HEK293 (cell line): ENCODE data around the gene GLIS1.

Source experiments
- CTCF ChIA-PET: fragments of 350-600 bp; formaldehyde crosslinking; extraction: SDS; loops from one replicate; lab custom pipeline; 2021; ENCODE audit warnings: antibody characterized with exemption; lab: Yijun Ruan, JAX
- POLR2A ChIA-PET: fragments of 300-600 bp; formaldehyde crosslinking; extraction: SDS; loops from one replicate; lab custom pipeline; 2020; ENCODE audit warnings: antibody characterized with exemption, inconsistent platforms; lab: Yijun Ruan, JAX
- H3K27ac ChIP-seq: fragments of 200-500 bp; sonication (Bioruptor generic); 2 replicates; pipeline ENCODE4 v1.5.1; 2014; ENCODE audit warnings: low read depth, low read length, control low read depth, inconsistent platforms; ENCODE audit errors: extremely low read depth
- H3K36me3 ChIP-seq, 2 experiments: fragments of 200-500 bp in 1 of 2; sonication (Bioruptor generic) in 1 of 2; 1 replicate in 1 of 2; 2 replicates in 1 of 2; pipeline ENCODE4 v1.5.1; 2014 to 2017; ENCODE audit warnings: inconsistent platforms in 2 of 2, low read length in 2 of 2; ENCODE audit not compliant: control insufficient read depth in 2 of 2, insufficient read depth in 1 of 2
- H3K4me1 ChIP-seq: fragments of 200-500 bp; sonication (Bioruptor generic); 2 replicates; pipeline ENCODE4 v1.5.1; 2014; ENCODE audit warnings: mild to moderate bottlenecking, low read length, inconsistent platforms; ENCODE audit not compliant: control insufficient read depth, insufficient read depth
- H3K4me3 ChIP-seq: 2 replicates; pipeline ENCODE4 v1.5.1; 2011; ENCODE audit warnings: low read depth, mild to moderate bottlenecking, control low read depth, low read length, moderate library complexity
- H3K9me3 ChIP-seq: fragments of 200-500 bp; sonication (Bioruptor generic); 2 replicates; pipeline ENCODE4 v1.5.1; 2014; ENCODE audit warnings: low read depth, low read length, inconsistent platforms; ENCODE audit not compliant: control insufficient read depth, insufficient read depth
- ATF2 ChIP-seq: fragments of 450-650 bp; formaldehyde crosslinking; IDR thresholded peaks from 2 replicates; pipeline ENCODE4 v1.5.1; 2016; ENCODE audit warnings: missing biosample characterization, missing genetic modification characterization, low read depth
- BCL11A ChIP-seq: fragments of 450-650 bp; formaldehyde crosslinking; IDR thresholded peaks from 2 replicates; pipeline ENCODE4 v1.5.1; 2016; ENCODE audit warnings: low read depth, missing biosample characterization, missing genetic modification characterization
- ELK4 ChIP-seq: IDR thresholded peaks from 2 replicates; pipeline ENCODE4 v1.6.1; 2011; ENCODE audit warnings: mild to moderate bottlenecking, low read depth, low read length, borderline replicate concordance
- IKZF3 ChIP-seq: fragments of 450-650 bp; IDR thresholded peaks from 2 replicates; pipeline ENCODE4 v1.5.0; 2018; ENCODE audit warnings: missing biosample characterization, mild to moderate bottlenecking, missing genetic modification characterization, moderate library complexity
- KLF1 ChIP-seq: fragments of 450-650 bp; formaldehyde crosslinking; IDR thresholded peaks from 2 replicates; pipeline ENCODE4 v1.5.1; 2016; ENCODE audit warnings: missing biosample characterization, missing genetic modification characterization
- SCRT1 ChIP-seq: fragments of 450-650 bp; formaldehyde crosslinking; IDR thresholded peaks from 2 replicates; pipeline ENCODE4 v1.5.1; 2016; ENCODE audit warnings: missing biosample characterization, missing genetic modification characterization, borderline replicate concordance
- SCRT2 ChIP-seq: fragments of 450-650 bp; formaldehyde crosslinking; IDR thresholded peaks from 2 replicates; pipeline ENCODE4 v1.5.1; 2016; ENCODE audit warnings: missing biosample characterization, missing genetic modification characterization
- ZNF146 ChIP-seq: fragments of 450-650 bp; formaldehyde crosslinking; IDR thresholded peaks from 2 replicates; pipeline ENCODE4 v1.5.1; 2016; ENCODE audit warnings: missing biosample characterization, missing genetic modification characterization
- ZNF221 ChIP-seq: fragments of 450-650 bp; formaldehyde crosslinking; IDR thresholded peaks from 2 replicates; pipeline ENCODE4 v1.5.1; 2017; ENCODE audit warnings: missing biosample characterization, missing genetic modification characterization, borderline replicate concordance
- ZNF24 ChIP-seq: fragments of 450-650 bp; formaldehyde crosslinking; IDR thresholded peaks from 2 replicates; pipeline ENCODE4 v1.5.1; 2016; ENCODE audit warnings: missing biosample characterization, missing genetic modification characterization
- ZNF26 ChIP-seq: fragments of 450-650 bp; formaldehyde crosslinking; IDR thresholded peaks from 2 replicates; pipeline ENCODE4 v1.5.1; 2016; ENCODE audit warnings: missing biosample characterization, missing genetic modification characterization
- ZNF335 ChIP-seq: fragments of 450-650 bp; formaldehyde crosslinking; conservative IDR thresholded peaks from 2 replicates; pipeline ENCODE4 v1.5.1; 2016; ENCODE audit warnings: missing biosample characterization, missing genetic modification characterization
- ZNF518A ChIP-seq: fragments of 450-650 bp; formaldehyde crosslinking; conservative IDR thresholded peaks from 2 replicates; pipeline ENCODE4 v1.5.1; 2016; ENCODE audit warnings: low read depth, missing biosample characterization, missing genetic modification characterization
- ZNF623 ChIP-seq: fragments of 450-650 bp; formaldehyde crosslinking; IDR thresholded peaks from 2 replicates; pipeline ENCODE4 v1.5.1; 2016; ENCODE audit warnings: missing biosample characterization, missing genetic modification characterization
- ZNF629 ChIP-seq: fragments of 450-650 bp; formaldehyde crosslinking; IDR thresholded peaks from 2 replicates; pipeline ENCODE4 v1.5.1; 2017; ENCODE audit warnings: missing biosample characterization, missing genetic modification characterization
- ZNF660 ChIP-seq: fragments of 450-650 bp; IDR thresholded peaks from 2 replicates; pipeline ENCODE4 v1.5.1; 2018; ENCODE audit warnings: missing biosample characterization, mild to moderate bottlenecking, missing genetic modification characterization
- ZNF692 ChIP-seq: fragments of 450-650 bp; formaldehyde crosslinking; IDR thresholded peaks from 2 replicates; pipeline ENCODE4 v1.5.1; 2016; ENCODE audit warnings: missing biosample characterization, missing genetic modification characterization
- ZNF768 ChIP-seq: fragments of 450-650 bp; formaldehyde crosslinking; IDR thresholded peaks from 2 replicates; pipeline ENCODE4 v1.5.1; 2018; ENCODE audit warnings: missing biosample characterization, mild to moderate bottlenecking, missing genetic modification characterization
- ZNF792 ChIP-seq: fragments of 450-650 bp; formaldehyde crosslinking; IDR thresholded peaks from 2 replicates; pipeline ENCODE4 v1.5.1; 2016; ENCODE audit warnings: missing biosample characterization, missing genetic modification characterization
- ZNF843 ChIP-seq: fragments of 450-650 bp; formaldehyde crosslinking; IDR thresholded peaks from 2 replicates; pipeline ENCODE4 v1.5.1; 2016; ENCODE audit warnings: missing biosample characterization, missing genetic modification characterization

The GLIS1 gene

GRCh38 chr1:53735261-53735660, 3.7 kb downstream of the GLIS1 start (continued):
- no peak for TF ChIP-seq ZNF518A (tag by site-specific recombination)
- TF ChIP-seq SCRT2 = peak; percentile 21; the same call in 1 of the 2 replicates
- TF ChIP-seq ZNF660 (tag by site-specific recombination) = no peak
- TF ChIP-seq ZNF221 (tag by site-specific recombination) = no peak
- no peak for TF ChIP-seq ZNF692 (tag by site-specific recombination)
- no peak for TF ChIP-seq ZNF768 (tag by site-specific recombination)
- TF ChIP-seq ZNF335 = peak; percentile 86
- no peak for TF ChIP-seq ZNF26
- TF ChIP-seq ELK4 = no peak
- no peak for TF ChIP-seq BCL11A (tag by site-specific recombination)

- Histone ChIP-seq H3K4me3 (no peak overlapping the region), H3K27ac (no peak overlapping the region), H3K36me3 (no peaks in the 10 kb centered on the region), H3K9me3 (no peaks in the 10 kb centered on the region), H3K4me1 (peaks cover 26% of the 10 kb centered on the region)
- POLR2A ChIA-PET = no interaction called here
- CTCF ChIA-PET = interaction anchor here (1.1 to 1.5 kb wide), 3 partner anchors 19 to 21 kb away, joined by 3 to 5 read pairs (median 3); no protein-coding TSS in a partner anchor
- peak; percentile 81 for TF ChIP-seq ZNF629 (tag by site-specific recombination)
- no peak for TF ChIP-seq ZNF24 (tag by site-specific recombination)
- no peak for TF ChIP-seq SCRT1 (tag by site-specific recombination)
- peak; percentile 73 for TF ChIP-seq ATF2 (tag by site-specific recombination)
- peak; percentile 41; the same call in 1 of the 2 replicates for TF ChIP-seq IKZF3 (tag by site-specific recombination)
- no peak for TF ChIP-seq KLF1
- TF ChIP-seq ZNF146 = no peak
- no peak for TF ChIP-seq ZNF768 (tag by site-specific recombination)
- no peak for TF ChIP-seq ZNF623
- no peak for TF ChIP-seq ZNF843
- TF ChIP-seq ZNF792 = 0 out of 2 replicates have a peak, but pooled peaks have one; percentile 11
Observed at GRCh38 chr1:53734650-53735211, 4.2 kb downstream of the GLIS1 start.
